GM23338 (cell line): Measurements from ENCODE around the gene CASP8. TPM values are rescaled to one million over a fixed set of nuclear protein-coding genes. Genes with fewer than 3 reads are reported as not detected.

Experiments
- ATAC-seq: fragments of 200-7000 bp; cut with Tn5 transposase; 3 replicates; pipeline ENCODE4 v1.9.1; 2020
- DNase-seq: peaks from one replicate; pipeline ENCODE4 v3.0.0-alpha.2; 2015; ENCODE audit warnings: low spot score
- H2AFZ ChIP-seq: fragments of 200-600 bp; sonication (generic); 2 replicates; pipeline ENCODE4 v1.8.0; 2016; ENCODE audit warnings: antibody characterized with exemption, mild to moderate bottlenecking, moderate library complexity
- H3F3A ChIP-seq: fragments of 200-600 bp; sonication (generic); replicated peaks from 2 replicates; pipeline ENCODE4 v1.8.0; 2017; ENCODE audit warnings: antibody characterized with exemption, mixed run types, low read depth
- H3K27ac ChIP-seq: fragments of 200-600 bp; sonication (generic); 2 replicates; pipeline ENCODE4 v1.6.1; 2016; ENCODE audit warnings: low read depth
- H3K27me3 ChIP-seq: fragments of 200-600 bp; sonication (generic); 2 replicates; pipeline ENCODE4 v1.8.0; 2016; ENCODE audit warnings: mild to moderate bottlenecking, mixed run types, moderate library complexity; ENCODE audit not compliant: insufficient read depth
- H3K36me3 ChIP-seq: fragments of 200-600 bp; sonication (generic); 2 replicates; pipeline ENCODE4 v1.8.0; 2016; ENCODE audit warnings: mild to moderate bottlenecking; ENCODE audit not compliant: insufficient read depth
- H3K4me1 ChIP-seq: fragments of 200-600 bp; sonication (generic); 2 replicates; pipeline ENCODE4 v1.8.0; 2016; ENCODE audit warnings: mild to moderate bottlenecking, moderate library complexity; ENCODE audit not compliant: insufficient read depth
- H3K4me2 ChIP-seq: fragments of 200-600 bp; sonication (generic); 2 replicates; pipeline ENCODE4 v1.7.1; 2017; ENCODE audit warnings: mixed run types
- H3K4me3 ChIP-seq: fragments of 200-600 bp; sonication (generic); 2 replicates; pipeline ENCODE4 v1.6.1; 2016; ENCODE audit warnings: mixed run types
- H3K79me2 ChIP-seq: fragments of 200-600 bp; sonication (generic); replicated peaks from 2 replicates; pipeline ENCODE4 v1.8.0; 2017; ENCODE audit warnings: mild to moderate bottlenecking; ENCODE audit not compliant: insufficient read depth
- H3K9me2 ChIP-seq: fragments of 200-600 bp; sonication (generic); 2 replicates; pipeline ENCODE4 v1.8.0; 2017; ENCODE audit not compliant: insufficient read depth
- H4K20me1 ChIP-seq: fragments of 200-600 bp; sonication (generic); replicated peaks from 2 replicates; pipeline ENCODE4 v1.8.0; 2017; ENCODE audit warnings: mild to moderate bottlenecking; ENCODE audit not compliant: insufficient read depth
- H3K27ac Mint-ChIP-seq: 2 replicates; pipeline ENCODE4 v1.8.0; 2020; ENCODE audit warnings: inconsistent platforms, mild to moderate bottlenecking, moderate library complexity, mixed read lengths
- H3K27me3 Mint-ChIP-seq: 3 replicates; pipeline ENCODE4 v1.8.0; 2022; ENCODE audit warnings: low read depth, mild to moderate bottlenecking, moderate library complexity, mixed read lengths, inconsistent platforms; ENCODE audit not compliant: insufficient read depth, poor library complexity
- H3K36me3 Mint-ChIP-seq: 3 replicates; pipeline ENCODE4 v1.8.0; 2021; ENCODE audit warnings: low read depth, mild to moderate bottlenecking, inconsistent platforms, moderate library complexity, mixed read lengths
- H3K4me1 Mint-ChIP-seq: 3 replicates; pipeline ENCODE4 v1.8.0; 2020; ENCODE audit warnings: mild to moderate bottlenecking, inconsistent platforms, mixed read lengths
- H3K4me3 Mint-ChIP-seq: 3 replicates; pipeline ENCODE4 v1.8.0; 2021; ENCODE audit warnings: moderate library complexity, mild to moderate bottlenecking, inconsistent platforms, mixed read lengths
- H3K9me3 Mint-ChIP-seq: 3 replicates; pipeline ENCODE4 v1.8.0; 2020; ENCODE audit warnings: moderate library complexity, mild to moderate bottlenecking, inconsistent platforms, mixed read lengths
- CREB1 ChIP-seq: fragments of 250-450 bp; sonication (Bioruptor Pico); IDR thresholded peaks from 2 replicates; pipeline ENCODE4 v1.5.0; 2020; ENCODE audit warnings: low read depth, mild to moderate bottlenecking, moderate library complexity
- CTCF ChIP-seq, 2 experiments: fragments of 200-600 bp in 1 of 2; sonication (generic) in 1 of 2; conservative IDR thresholded peaks; 2 replicates each; pipeline versions ENCODE4 v1.5.1 to v1.6.1; 2016 to 2017; ENCODE audit warnings: antibody characterized with exemption in 2 of 2, low read depth in 2 of 2, mild to moderate bottlenecking in 2 of 2, moderate library complexity in 1 of 2
- EZH2phosphoT487 ChIP-seq: fragments of 200-600 bp; sonication (generic); IDR thresholded peaks from one replicate; pipeline ENCODE4 v1.8.1; 2018; ENCODE audit warnings: antibody characterized with exemption; ENCODE audit not compliant: unreplicated experiment
- JUNB ChIP-seq: IDR thresholded peaks from one replicate; pipeline ENCODE4 v1.6.1; 2016; ENCODE audit warnings: antibody characterized with exemption; ENCODE audit not compliant: unreplicated experiment
- POLR2AphosphoS5 ChIP-seq: IDR thresholded peaks from 2 replicates; pipeline ENCODE4 v1.6.1; 2016; ENCODE audit warnings: antibody characterized with exemption, low read depth
- REST ChIP-seq: IDR thresholded peaks from one replicate; pipeline ENCODE4 v1.6.1; 2018; ENCODE audit warnings: antibody characterized with exemption; ENCODE audit not compliant: unreplicated experiment
- STAT1 ChIP-seq: IDR thresholded peaks from one replicate; pipeline ENCODE4 v1.6.1; 2016; ENCODE audit warnings: antibody characterized with exemption; ENCODE audit not compliant: unreplicated experiment
- ZNF114 ChIP-seq: fragments of 250-450 bp; sonication (Bioruptor Pico); IDR thresholded peaks from 2 replicates; pipeline ENCODE4 v1.5.0; 2020; ENCODE audit warnings: mild to moderate bottlenecking, moderate library complexity
- ZNF331 ChIP-seq: fragments of 250-450 bp; sonication (Bioruptor Pico); IDR thresholded peaks from 2 replicates; pipeline ENCODE4 v1.5.0; 2020; ENCODE audit warnings: low read depth, mild to moderate bottlenecking, moderate library complexity
- ZNF462 ChIP-seq: fragments of 250-450 bp; sonication (Bioruptor Pico); IDR thresholded peaks from 2 replicates; pipeline ENCODE4 v1.5.0; 2020; ENCODE audit warnings: mild to moderate bottlenecking, moderate library complexity
- polyA plus RNA-seq: library from polyadenylated mRNA; unstranded; fragments of >200 nt; fragmentation: Nextera tagmentation; extraction: Ambion mirVana; gene quantifications from 2 replicates; pipeline ENCODE4 v1.2.1, GENCODE V29; 2016
- total RNA-seq: library from RNA; depleted of rRNA; stranded (reverse); fragments of >200 nt; shearing (Covaris generic); gene quantifications from 2 replicates; pipeline ENCODE4 v1.2.3, GENCODE V29; 2014

Gene CASP8
- total and polyA plus RNA-seq, 2 experiments from 2014 or later: 2.3 to 3.6 TPM

- no peak for TF ChIP-seq REST
Observed at GRCh38 chr2:201307876-201308275, 47.5 kb downstream of the CASP8 start (continued).

- Histone ChIP-seq H3K27ac (no peak overlapping the region), H3K4me1 (no peaks in the 10 kb centered on the region), H3K27me3 (no peaks in the 10 kb centered on the region), H3K36me3 (no peaks in the 10 kb centered on the region; the same call in 1 of the 2 replicates), H3K79me2 (no peaks in the 10 kb centered on the region), H3K4me3 (no peak overlapping the region), H3K9me2 (peaks cover 6% of the 10 kb centered on the region; the same call in 1 of the 2 replicates), H3K4me2 (no peak overlapping the region), H2AFZ (no peak overlapping the region), H4K20me1 (no peaks in the 10 kb centered on the region), H3F3A (no peaks in the 10 kb centered on the region)
- no peak overlapping the region for H3K4me3 Mint-ChIP-seq
- H3K9me3 Mint-ChIP-seq: peaks cover 4% of the 10 kb centered on the region; the same call in 1 of the 3 replicates
- H3K36me3 Mint-ChIP-seq: no peaks in the 10 kb centered on the region
- ATAC-seq: no peak
- H3K27me3 Mint-ChIP-seq: no peaks in the 10 kb centered on the region
- no peak overlapping the region for H3K27ac Mint-ChIP-seq
- H3K4me1 Mint-ChIP-seq: peaks cover under 1% of the 10 kb centered on the region; the same call in 2 of the 3 replicates
- DNase-seq: no peak
- TF ChIP-seq REST: no peak
- no peak for TF ChIP-seq JUNB
- TF ChIP-seq STAT1: no peak
- TF ChIP-seq ZNF462 (CRISPR knock-in tag): no peak
- TF ChIP-seq POLR2AphosphoS5: no peak
- TF ChIP-seq EZH2phosphoT487: no peak
- TF ChIP-seq ZNF331: no peak
- TF ChIP-seq CREB1 (CRISPR knock-in tag): no peak
- no peak for TF ChIP-seq CTCF (conservative IDR thresholded peaks at IDR 0.05; ENCODE audit: low read depth in 2 of 2)
- TF ChIP-seq ZNF114: no peak
Observed at GRCh38 chr2:201308914-201309313, 48.6 kb downstream of the CASP8 start.
